ENCODE measurements around the gene RHOC.

The RHOC gene

DNA sequence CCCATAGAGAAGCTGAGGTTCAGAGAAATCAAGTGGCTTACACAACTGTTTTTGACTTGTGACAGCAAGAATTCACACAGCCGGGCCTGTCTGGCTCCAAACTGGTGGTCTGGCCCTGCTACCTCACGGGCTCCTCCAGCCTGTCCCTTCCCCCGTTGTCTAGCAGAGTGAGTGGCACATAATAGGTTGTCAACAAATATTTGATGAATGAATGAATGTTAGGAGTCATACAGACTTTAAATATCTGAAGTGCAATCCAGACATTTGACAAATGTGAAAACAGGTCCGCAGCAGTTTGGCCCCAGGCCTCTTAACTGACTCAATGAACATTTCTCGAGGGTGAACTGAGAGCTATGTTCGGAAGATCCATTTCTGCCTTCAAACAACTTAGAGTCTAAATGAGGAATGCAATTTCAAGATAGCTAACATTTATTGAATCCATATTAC lies 1.1 kb upstream of the RHOC start:
- no peak overlapping the region for H3K4me3 ChIP-seq (ENCODE audit: control insufficient read depth, low read depth, low read length)
- TF ChIP-seq, protein P1, sequence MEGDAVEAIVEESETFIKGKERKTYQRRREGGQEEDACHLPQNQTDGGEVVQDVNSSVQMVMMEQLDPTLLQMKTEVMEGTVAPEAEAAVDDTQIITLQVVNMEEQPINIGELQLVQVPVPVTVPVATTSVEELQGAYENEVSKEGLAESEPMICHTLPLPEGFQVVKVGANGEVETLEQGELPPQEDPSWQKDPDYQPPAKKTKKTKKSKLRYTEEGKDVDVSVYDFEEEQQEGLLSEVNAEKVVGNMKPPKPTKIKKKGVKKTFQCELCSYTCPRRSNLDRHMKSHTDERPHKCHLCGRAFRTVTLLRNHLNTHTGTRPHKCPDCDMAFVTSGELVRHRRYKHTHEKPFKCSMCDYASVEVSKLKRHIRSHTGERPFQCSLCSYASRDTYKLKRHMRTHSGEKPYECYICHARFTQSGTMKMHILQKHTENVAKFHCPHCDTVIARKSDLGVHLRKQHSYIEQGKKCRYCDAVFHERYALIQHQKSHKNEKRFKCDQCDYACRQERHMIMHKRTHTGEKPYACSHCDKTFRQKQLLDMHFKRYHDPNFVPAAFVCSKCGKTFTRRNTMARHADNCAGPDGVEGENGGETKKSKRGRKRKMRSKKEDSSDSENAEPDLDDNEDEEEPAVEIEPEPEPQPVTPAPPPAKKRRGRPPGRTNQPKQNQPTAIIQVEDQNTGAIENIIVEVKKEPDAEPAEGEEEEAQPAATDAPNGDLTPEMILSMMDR (IDR thresholded peaks at IDR 0.05; ENCODE audit: control insufficient read depth, insufficient read depth, low read depth, low read length, missing control alignments) = no peak
- DNase-seq (ENCODE audit: low read depth) = no peak

DNA sequence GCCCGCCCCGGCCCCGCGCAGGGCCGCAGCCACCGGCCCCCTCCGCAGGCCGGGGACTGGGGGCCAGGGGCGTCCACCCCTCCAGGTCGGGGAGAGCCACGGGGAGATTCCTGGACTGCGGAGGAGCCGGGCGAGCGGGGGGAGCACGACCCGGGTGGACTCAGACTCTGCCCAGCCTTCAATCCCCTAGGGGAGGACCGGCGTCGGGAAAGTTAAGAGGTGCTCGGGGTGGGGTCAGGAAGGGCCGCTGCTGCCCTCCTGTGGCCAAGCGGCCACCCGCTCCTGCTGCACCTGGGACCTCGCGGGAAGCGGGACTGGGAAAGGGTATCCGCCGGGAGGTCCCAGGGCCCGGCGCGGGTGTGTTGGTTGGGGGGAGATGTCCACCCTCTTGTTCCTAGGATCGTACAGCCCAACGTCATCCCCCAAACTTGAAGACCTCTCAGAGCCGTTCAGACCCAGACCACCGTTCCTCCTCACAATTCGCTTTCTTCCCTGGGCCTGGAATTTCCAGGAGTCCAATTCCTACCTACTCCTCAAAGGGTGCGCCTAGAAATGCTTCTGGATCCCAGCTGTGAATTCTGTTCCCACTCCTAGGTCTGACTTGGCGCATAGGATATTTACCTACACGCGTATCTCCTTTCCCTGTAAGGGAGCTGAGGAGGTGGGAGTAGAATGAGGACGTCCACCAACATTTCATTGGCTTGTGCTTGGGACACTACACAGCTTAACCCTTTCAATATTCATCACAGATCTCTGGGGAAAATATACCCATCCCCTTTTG lies 484 bp upstream of the RHOC start:
- H3K4me3 ChIP-seq (ENCODE audit: control insufficient read depth, low read depth, low read length) = peak overlapping the region; percentile 97
- peak; percentile 51 for DNase-seq (ENCODE audit: low read depth)
- TF ChIP-seq, protein P1 (IDR thresholded peaks at IDR 0.05; ENCODE audit: control insufficient read depth, insufficient read depth, low read depth, low read length, missing control alignments) = peak; percentile 98

GRCh38 chr1:112704934-112705627 lies 1.8 kb downstream of the RHOC start:
- peak overlapping the region; percentile 97 for H3K4me3 ChIP-seq (ENCODE audit: control insufficient read depth, low read depth, low read length)
- DNase-seq (ENCODE audit: low read depth) = peak; percentile 82
- TF ChIP-seq, protein P1 (IDR thresholded peaks at IDR 0.05; ENCODE audit: control insufficient read depth, insufficient read depth, low read depth, low read length, missing control alignments) = no peak

- TF ChIP-seq, protein P1 (IDR thresholded peaks at IDR 0.05; ENCODE audit: control insufficient read depth, insufficient read depth, low read depth, low read length, missing control alignments) = no peak
- peak overlapping the region; percentile 97 for H3K4me3 ChIP-seq (ENCODE audit: control insufficient read depth, low read depth, low read length)
Measured at GRCh38 chr1:112704391-112704933, 2.5 kb downstream of the RHOC start.

DNA sequence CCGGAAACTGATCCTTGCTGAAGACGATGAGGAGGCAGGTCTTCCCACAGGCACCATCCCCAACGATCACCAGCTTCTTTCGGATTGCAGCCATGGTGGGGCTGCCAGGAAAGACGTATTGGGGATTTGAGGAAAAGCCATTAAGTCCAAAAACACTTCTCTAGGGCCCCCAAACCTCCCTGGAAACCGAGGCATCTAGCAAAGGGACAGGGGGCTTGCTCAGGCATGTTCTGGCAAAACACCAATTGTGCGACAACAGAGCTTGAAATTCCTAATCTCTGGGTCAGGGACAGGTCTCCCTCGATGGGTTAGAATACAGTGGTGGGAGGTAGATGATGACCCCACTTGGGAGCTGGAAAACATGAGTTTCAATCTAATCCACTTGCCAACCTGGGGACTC lies 3.2 kb downstream of the RHOC start:
- TF ChIP-seq, protein P1 (IDR thresholded peaks at IDR 0.05; ENCODE audit: control insufficient read depth, insufficient read depth, low read depth, low read length, missing control alignments) = no peak
- DNase-seq (ENCODE audit: low read depth) = no peak

More at GRCh38 chr1:112704391-112704933, 2.5 kb downstream of the RHOC start:
- DNase-seq (ENCODE audit: low read depth) = no peak

DNA sequence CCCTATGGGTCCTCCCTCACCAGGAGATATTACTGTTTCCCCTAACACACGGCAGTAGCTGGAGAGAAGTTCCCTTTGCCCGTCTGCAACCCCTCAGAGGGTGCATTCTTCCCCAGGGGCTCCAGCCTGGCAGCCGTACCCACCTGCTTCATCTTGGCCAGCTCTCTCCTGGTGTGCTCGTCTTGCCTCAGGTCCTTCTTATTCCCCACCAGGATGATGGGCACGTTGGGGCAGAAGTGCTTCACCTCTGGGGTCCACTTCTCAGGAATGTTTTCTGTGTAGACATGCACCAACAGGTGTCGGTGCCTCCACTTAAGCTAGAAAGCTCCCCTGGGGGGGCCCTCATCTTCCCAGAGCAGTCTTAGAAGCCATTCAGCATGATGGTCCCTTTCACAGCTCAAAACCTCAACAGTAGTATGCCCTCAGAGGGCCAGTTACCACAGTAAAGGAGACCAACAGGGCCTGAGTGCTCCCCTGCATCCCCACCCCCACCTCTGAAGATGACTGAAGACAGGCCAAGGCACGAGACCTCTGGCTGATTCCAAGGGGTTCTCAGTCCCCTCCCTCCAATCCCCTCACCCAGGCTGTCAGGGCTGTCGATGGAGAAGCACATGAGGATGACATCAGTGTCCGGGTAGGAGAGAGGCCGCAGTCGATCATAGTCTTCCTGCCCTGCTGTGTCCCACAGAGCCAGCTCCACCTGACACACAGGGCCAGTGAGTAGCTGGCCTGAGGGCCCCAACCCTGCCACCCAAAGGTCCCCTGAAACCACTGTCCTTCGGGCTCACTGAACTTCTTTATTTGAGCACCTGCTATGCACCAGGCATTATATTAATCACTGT lies 4.3 kb downstream of the RHOC start:
- TF ChIP-seq, protein P1 (IDR thresholded peaks at IDR 0.05; ENCODE audit: control insufficient read depth, insufficient read depth, low read depth, low read length, missing control alignments) = no peak
- DNase-seq (ENCODE audit: low read depth) = no peak
- H3K4me3 ChIP-seq (ENCODE audit: control insufficient read depth, low read depth, low read length) = no peak overlapping the region

More for the DNA sequence above, 3.2 kb downstream of the RHOC start:
- H3K4me3 ChIP-seq (ENCODE audit: control insufficient read depth, low read depth, low read length) = no peak overlapping the region
